HuH-7.5 (cell line): ENCODE measurements around the gene SLF1.

Source experiments
- DNase-seq: peaks from one replicate; pipeline ENCODE4 v3.0.0; 2011; ENCODE audit warnings: low spot score

The SLF1 gene

DNA sequence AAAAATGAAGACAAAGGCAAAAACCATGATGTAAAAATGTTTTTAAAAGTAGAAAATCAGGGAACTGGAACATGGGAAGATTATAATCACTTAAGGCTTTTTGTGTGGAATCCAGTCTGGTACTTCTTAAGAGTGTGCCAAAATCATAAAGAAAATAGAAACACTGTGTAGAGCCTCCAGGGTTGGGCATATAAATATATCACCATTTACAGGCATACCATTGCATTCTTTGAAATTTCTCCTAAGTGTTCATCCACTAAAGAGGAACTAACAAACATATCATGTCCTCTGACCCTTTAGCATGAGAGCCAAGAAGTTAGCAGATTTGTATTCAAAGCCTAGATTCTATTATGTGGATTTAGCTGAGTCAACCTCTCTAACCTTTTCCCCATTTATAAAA, 93.3 kb downstream of the SLF1 start:
- DNase-seq, result no peak

DNA sequence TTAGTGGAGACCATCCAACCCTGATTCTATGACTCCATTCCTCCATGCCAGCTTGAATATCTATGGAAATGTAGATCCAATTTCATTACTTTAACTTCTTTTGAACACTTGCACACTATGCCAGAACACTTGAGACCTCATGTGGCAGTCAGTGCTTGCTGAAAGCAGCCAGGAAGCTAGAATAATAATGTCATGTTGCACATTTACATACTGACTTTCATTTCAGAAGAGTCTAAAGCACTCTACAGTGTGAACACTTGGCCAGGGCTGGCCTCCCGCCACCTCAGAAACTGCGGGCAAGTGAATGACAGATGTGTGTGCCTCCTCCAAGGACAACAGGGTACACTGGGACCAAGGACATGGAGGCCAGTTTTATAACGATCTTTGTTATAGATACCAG, 97.3 kb downstream of the SLF1 start:
- no peak for DNase-seq

DNA sequence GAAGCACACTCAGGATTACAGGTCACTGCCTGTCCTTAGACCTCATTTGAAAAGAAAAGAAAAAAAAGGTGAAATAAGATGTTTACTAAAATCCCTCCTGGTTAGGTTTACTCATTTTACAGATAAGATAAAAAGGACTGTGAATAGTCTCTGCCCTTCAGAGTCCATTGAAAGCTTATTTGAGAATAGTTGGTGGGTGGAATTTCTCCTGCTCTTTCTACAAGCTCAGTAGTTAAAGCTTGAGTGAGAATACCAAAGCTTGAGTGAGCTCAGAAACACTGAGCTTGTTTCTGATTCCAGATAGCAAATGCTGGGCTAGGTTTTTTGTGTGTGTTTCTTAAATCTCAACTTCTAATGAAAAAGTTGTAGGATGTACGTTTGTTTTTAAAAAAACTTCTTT, 106.7 kb downstream of the SLF1 start:
- no peak for DNase-seq

DNA sequence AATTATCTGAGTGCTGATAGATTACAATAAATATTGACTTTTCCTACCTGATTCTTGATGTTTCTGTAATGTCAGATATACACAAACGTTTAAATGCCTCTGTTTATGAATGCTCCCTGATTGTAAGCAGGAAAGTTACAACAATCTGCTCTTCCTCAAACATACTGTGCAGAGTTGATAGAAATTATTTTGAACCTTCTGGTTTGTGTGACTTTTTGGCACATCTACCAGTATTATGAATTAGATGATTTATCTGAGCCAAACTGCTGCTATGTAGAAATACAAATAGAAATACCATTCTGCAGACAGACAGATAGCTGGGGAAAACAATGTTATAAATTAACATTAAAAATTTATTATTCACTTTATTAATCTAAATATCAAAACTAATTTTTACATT, 113.0 kb downstream of the SLF1 start:
- DNase-seq, result no peak

DNA sequence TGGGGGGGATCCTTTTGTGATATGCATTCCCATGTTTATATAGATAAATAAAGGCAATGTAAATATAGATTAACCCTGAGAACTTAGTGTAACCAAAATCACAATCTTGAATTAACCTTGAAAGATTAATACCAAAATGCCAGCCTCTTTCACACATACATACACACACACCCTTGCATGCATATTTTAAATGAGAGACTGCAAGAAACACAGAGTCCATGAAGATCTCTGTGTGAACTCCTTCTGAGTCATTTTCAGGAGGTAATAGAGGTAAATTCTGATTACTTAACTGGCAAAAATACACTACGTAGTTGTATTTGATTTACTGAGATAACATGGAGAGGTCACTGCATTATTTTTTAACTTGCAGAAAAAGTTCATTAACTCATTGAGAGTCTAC, 118.0 kb downstream of the SLF1 start:
- DNase-seq, result no peak

DNA sequence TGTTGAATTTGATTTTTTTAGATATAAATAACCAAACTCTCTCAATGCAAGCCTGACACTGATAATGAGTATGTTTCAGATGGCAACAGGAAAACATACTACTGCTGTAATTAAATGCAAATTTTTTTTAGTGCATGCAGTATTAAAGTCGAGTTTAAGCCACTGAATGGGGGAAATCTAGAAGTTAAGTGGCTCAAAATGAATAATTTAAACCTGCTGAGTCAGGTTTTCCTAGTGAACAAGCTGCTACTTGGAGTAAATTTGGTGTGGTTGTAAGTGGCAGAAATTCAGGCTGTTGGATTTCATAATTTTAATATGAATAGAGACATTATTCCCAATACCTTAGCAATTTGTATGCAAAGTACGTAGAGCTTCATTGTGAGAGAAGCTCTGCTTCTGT, 121.8 kb downstream of the SLF1 start:
- no peak for DNase-seq

DNA sequence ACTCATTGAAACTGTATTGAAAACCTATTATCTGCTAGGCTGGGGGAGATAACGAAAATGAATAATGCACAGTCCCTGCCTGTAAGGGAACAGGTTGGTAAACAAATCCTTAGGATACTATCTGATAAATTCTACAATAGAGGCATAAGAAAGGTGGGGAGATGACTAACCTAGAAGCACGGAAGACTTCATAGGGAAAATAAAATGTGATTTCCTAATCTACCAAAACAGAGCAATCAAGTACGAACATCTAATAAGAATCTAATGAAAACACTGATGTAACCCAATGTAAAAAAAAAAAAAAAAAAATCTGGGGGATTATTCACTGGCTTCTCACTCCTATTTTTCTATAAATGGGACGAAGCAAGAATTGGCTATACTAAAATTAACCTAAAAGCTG, 124.4 kb downstream of the SLF1 start:
- no peak for DNase-seq

DNA sequence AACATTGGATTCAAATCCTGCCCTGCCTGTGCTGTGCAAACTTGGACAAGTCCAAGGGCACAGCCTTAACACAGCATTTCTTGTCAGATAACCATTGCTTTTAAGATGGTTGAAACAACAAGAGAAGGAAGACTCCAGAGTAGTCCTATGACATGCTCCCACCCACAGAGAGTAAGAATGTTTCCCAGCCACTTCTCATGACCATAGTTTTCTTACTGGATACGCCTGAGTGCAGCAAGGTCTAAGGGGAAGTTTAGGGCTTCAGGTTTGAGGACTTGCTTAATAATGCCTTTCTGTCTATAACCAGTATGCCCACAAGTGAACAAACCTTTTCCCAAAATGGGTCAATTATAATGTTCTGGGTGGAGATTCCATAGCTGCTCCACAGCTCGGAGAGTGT, 126.4 kb downstream of the SLF1 start:
- DNase-seq, result no peak

DNA sequence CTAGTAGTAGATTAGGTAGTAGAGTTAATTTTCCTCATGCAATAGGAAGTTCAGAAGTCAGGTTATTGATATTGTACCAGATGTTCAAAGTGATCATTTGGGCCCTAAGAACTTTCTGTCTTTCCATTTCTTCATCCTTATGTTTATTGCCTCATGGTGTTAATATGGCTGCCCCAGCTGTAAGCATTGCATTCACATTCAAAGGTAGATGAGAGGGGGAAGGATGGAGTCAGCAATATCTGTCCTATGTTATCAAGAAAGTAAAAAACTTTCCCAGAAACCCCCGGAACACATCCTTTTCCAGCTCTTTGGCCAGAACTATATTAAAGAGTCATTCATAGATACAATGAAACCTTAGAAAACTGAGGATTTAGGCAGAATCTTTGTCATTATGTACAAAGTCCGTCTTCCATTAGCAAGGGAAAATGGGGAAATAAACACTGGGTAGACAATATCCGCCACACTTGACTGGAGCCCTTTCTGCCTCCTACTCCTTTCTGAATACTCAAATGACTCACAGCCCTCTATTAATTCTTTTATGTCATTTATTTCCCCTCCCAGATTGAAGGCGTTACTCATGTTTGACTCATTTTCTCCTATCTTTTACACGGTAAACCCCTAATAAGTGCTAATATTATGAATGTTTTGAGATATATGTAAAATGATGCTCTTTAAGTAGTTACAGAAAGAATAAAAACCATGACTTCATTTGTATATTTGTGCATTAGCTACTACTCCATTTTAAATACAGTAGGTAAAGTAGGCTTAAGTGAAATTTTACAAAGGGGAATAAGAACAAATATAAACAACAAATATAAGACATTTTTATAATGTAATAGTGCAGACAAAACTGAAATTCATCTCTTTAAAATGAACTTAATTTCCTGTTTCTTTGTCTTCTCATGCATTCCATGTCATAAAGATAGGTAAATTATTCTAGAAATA, 127.6 kb downstream of the SLF1 start:
- DNase-seq, result no peak

DNA sequence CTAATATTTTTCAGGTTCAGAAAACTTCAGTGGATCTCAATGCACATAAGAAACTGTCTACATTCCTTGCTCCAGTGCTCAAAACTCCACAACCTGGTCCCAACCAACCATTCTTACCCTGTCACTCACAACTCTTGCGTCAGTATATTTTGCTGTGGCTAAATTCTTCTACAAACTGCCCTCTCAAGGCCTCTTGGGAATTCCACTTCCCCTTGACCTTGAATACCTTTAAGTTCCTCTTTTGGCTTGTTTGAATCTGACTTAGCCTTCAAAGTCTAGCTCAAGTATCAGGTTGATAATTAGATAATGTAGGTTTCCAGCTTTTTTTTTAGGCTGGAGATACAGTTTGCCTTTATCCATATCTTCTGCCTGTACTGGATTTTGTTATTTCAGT, 128.3 kb downstream of the SLF1 start:
- DNase-seq, result no peak
